ENCODE data around the gene ABCB8.
"Not testable (repeated sequence)": the region's sequence is repeated elsewhere in the genome, so short reads cannot be mapped to it uniquely, and the experiment has no call there.

The ABCB8 gene

GRCh38 chr7:151015967-151016366, 12.3 kb upstream of the ABCB8 start:
- DNase-seq = no peak

- DNase-seq = no peak
Observed at GRCh38 chr7:151016505-151016904, 11.7 kb upstream of the ABCB8 start.

GRCh38 chr7:151016942-151017341, 11.3 kb upstream of the ABCB8 start:
- no peak for DNase-seq

- no peak for DNase-seq
Observed at GRCh38 chr7:151017370-151017952, 10.8 kb upstream of the ABCB8 start.

- peak; percentile 88 for DNase-seq
Observed at GRCh38 chr7:151017953-151018420, 10.3 kb upstream of the ABCB8 start.

- DNase-seq = peak; percentile 49
Observed at GRCh38 chr7:151018421-151019129, 9.7 kb upstream of the ABCB8 start.

GRCh38 chr7:151019130-151019447, 9.2 kb upstream of the ABCB8 start:
- DNase-seq = no peak

GRCh38 chr7:151020231-151020630, 8.0 kb upstream of the ABCB8 start:
- no peak for DNase-seq

- no peak for DNase-seq
Observed at GRCh38 chr7:151023232-151023631, 5.0 kb upstream of the ABCB8 start.

- DNase-seq = no peak
Observed at GRCh38 chr7:151024435-151025056, 3.7 kb upstream of the ABCB8 start, which contains the start of gene ATG9B. ATG9B (minus strand) TSS chr7:151024494; CDS start chr7:151024423, 71 bp downstream.

GRCh38 chr7:151025924-151026671, 2.2 kb upstream of the ABCB8 start:
- no peak for DNase-seq

- not testable (repeated sequence) for DNase-seq
Observed at GRCh38 chr7:151026771-151027727, 1.2 kb upstream of the ABCB8 start.

- DNase-seq = not testable (repeated sequence)
Observed at GRCh38 chr7:151027728-151028130, 521 bp upstream of the ABCB8 start.

- DNase-seq = no peak
Observed at GRCh38 chr7:151028948-151029501, 775 bp downstream of the ABCB8 start.

GRCh38 chr7:151031011-151031410, 2.8 kb downstream of the ABCB8 start:
- no peak for DNase-seq

- DNase-seq = no peak
Observed at GRCh38 chr7:151032936-151033863, 5.0 kb downstream of the ABCB8 start.

- no peak for DNase-seq
Observed at GRCh38 chr7:151033864-151034249, 5.6 kb downstream of the ABCB8 start.

- no peak for DNase-seq
Observed at GRCh38 chr7:151034312-151035025, 6.2 kb downstream of the ABCB8 start.

- no peak for DNase-seq
Observed at GRCh38 chr7:151035026-151035717, 6.9 kb downstream of the ABCB8 start.

Data from stimulated activated CD4-positive, alpha-beta T cell treated with anti-CD3 and anti-CD28 coated beads, Interleukin-4, amount 100 ng/mL, for 1 hour (primary cell).